HepG2 (cell line): ENCODE measurements around the gene CDK5RAP2. TPM values are rescaled to one million over a fixed set of nuclear protein-coding genes. Genes with fewer than 3 reads are reported as not detected.

Experiments
- CBX1 ChIP-seq: IDR thresholded peaks from one replicate; pipeline ENCODE4 v1.6.1; 2016; ENCODE audit warnings: antibody characterized with exemption, low read depth
- FLYWCH1 ChIP-seq: sonication (generic); formaldehyde crosslinking; IDR thresholded peaks from 2 replicates; pipeline ENCODE4 v1.8.1; 2023; ENCODE audit warnings: mild to moderate bottlenecking, missing genetic modification reagents
- FOXO1 ChIP-seq: sonication (generic); formaldehyde crosslinking; IDR thresholded peaks from 2 replicates; pipeline ENCODE4 v1.4.0; 2020; ENCODE audit warnings: missing genetic modification reagents
- GABPA ChIP-seq, 2 experiments: IDR thresholded peaks; 2 replicates each; pipeline ENCODE4 v1.6.1; 2011 to 2016; ENCODE audit warnings: low read depth in 2 of 2, low read length in 1 of 2, missing biosample characterization in 1 of 2, missing genetic modification characterization in 1 of 2
- HOXD1 ChIP-seq: sonication (generic); formaldehyde crosslinking; IDR thresholded peaks from 2 replicates; pipeline ENCODE4 v1.5.0; 2020; ENCODE audit warnings: missing genetic modification reagents
- IRX3 ChIP-seq: sonication (generic); formaldehyde crosslinking; IDR thresholded peaks from 2 replicates; pipeline ENCODE4 v1.8.1; 2023; ENCODE audit warnings: mild to moderate bottlenecking, low read depth, missing genetic modification reagents, borderline replicate concordance
- ISL2 ChIP-seq: sonication (generic); formaldehyde crosslinking; IDR thresholded peaks from 2 replicates; pipeline ENCODE4 v1.5.0; 2020; ENCODE audit warnings: missing genetic modification reagents
- MEF2D ChIP-seq: sonication (generic); formaldehyde crosslinking; IDR thresholded peaks from 2 replicates; pipeline ENCODE4 v1.5.1; 2020; ENCODE audit warnings: mild to moderate bottlenecking, missing genetic modification reagents
- RFX3 ChIP-seq: IDR thresholded peaks from 2 replicates; pipeline ENCODE4 v1.6.1; 2016; ENCODE audit warnings: missing biosample characterization, missing genetic modification reagents
- SRY ChIP-seq: sonication (generic); formaldehyde crosslinking; IDR thresholded peaks from 2 replicates; pipeline ENCODE4 v1.8.0; 2022; ENCODE audit warnings: mild to moderate bottlenecking, missing genetic modification reagents
- STAG1 ChIP-seq: sonication (generic); formaldehyde crosslinking; IDR thresholded peaks from 2 replicates; pipeline ENCODE4 v1.4.0; 2020; ENCODE audit warnings: missing genetic modification reagents
- TCF7 ChIP-seq: sonication (generic); IDR thresholded peaks from 2 replicates; pipeline ENCODE4 v1.6.1; 2016; ENCODE audit warnings: antibody characterized with exemption, low read depth
- WIZ ChIP-seq: sonication (generic); formaldehyde crosslinking; IDR thresholded peaks from 2 replicates; pipeline ENCODE4 v1.5.1; 2020; ENCODE audit warnings: mild to moderate bottlenecking, missing genetic modification reagents
- ZNF274 ChIP-seq: sonication (generic); formaldehyde crosslinking; IDR thresholded peaks from 2 replicates; pipeline ENCODE4 v1.5.1; 2020; ENCODE audit warnings: mild to moderate bottlenecking, missing genetic modification reagents
- ZNF589 ChIP-seq: sonication (generic); formaldehyde crosslinking; conservative IDR thresholded peaks from 2 replicates; pipeline ENCODE4 v1.8.0; 2022; ENCODE audit warnings: mild to moderate bottlenecking, moderate library complexity, missing genetic modification reagents
- ZNF703 ChIP-seq: sonication (generic); formaldehyde crosslinking; IDR thresholded peaks from 2 replicates; pipeline ENCODE4 v1.5.1; 2020; ENCODE audit warnings: missing genetic modification reagents, mild to moderate bottlenecking, moderate library complexity, borderline replicate concordance
- ZSCAN12 ChIP-seq: sonication (generic); formaldehyde crosslinking; IDR thresholded peaks from 2 replicates; pipeline ENCODE4 v1.9.0; 2021; ENCODE audit warnings: mild to moderate bottlenecking, missing genetic modification reagents
- polyA plus RNA-seq, 8 experiments: library from polyadenylated mRNA; depleted of rRNA in 3 of 8; stranded (reverse) in 7 of 8; unstranded in 1 of 8; fragments of >200 nt; fragmentation: Illumina TruSeq in 4 of 8; extraction: Trizol in 4 of 8; gene quantifications; 2 replicates each; pipeline versions ENCODE4 v1.2.1 to v1.2.3, GENCODE V29; 2011 to 2016; ENCODE audit warnings: low read depth in 4 of 8, missing spikeins in 1 of 8, mixed read lengths in 1 of 8; ENCODE audit not compliant: insufficient read depth in 1 of 8
- total RNA-seq, 5 experiments: library from RNA; depleted of rRNA; stranded (reverse); fragments of >200 nt; fragmentation: Illumina TruSeq; extraction: Trizol; gene quantifications; 2 replicates each; pipeline ENCODE4 v1.2.3, GENCODE V29; 2016; ENCODE audit warnings: low read depth in 1 of 5
- TF ChIP-seq, protein P1 (sequence below): sonication (generic); formaldehyde crosslinking; conservative IDR thresholded peaks from 2 replicates; pipeline ENCODE4 v1.5.0; 2020; ENCODE audit warnings: missing genetic modification reagents
- TF ChIP-seq, protein P2 (sequence below): IDR thresholded peaks from 2 replicates; pipeline ENCODE4 v1.6.1; 2016; ENCODE audit warnings: mild to moderate bottlenecking
- TF ChIP-seq, protein P3 (sequence below): IDR thresholded peaks from 2 replicates; pipeline ENCODE4 v1.4.0; 2020; ENCODE audit warnings: mild to moderate bottlenecking, missing genetic modification reagents
- TF ChIP-seq, protein P4 (sequence below): sonication (generic); formaldehyde crosslinking; IDR thresholded peaks from 2 replicates; pipeline ENCODE4 v1.9.0; 2021; ENCODE audit warnings: missing genetic modification reagents, mild to moderate bottlenecking, borderline replicate concordance

CDK5RAP2 gene
- total and polyA plus RNA-seq, 2 of the 13 experiments (the other 11 are each of a cell fraction or from before 2014, with no cell fraction given): 31.8 to 42.2 TPM

GRCh38 chr9:120538339-120538738 lies 41.6 kb downstream of the CDK5RAP2 start (continued):
- TF ChIP-seq, protein P1, sequence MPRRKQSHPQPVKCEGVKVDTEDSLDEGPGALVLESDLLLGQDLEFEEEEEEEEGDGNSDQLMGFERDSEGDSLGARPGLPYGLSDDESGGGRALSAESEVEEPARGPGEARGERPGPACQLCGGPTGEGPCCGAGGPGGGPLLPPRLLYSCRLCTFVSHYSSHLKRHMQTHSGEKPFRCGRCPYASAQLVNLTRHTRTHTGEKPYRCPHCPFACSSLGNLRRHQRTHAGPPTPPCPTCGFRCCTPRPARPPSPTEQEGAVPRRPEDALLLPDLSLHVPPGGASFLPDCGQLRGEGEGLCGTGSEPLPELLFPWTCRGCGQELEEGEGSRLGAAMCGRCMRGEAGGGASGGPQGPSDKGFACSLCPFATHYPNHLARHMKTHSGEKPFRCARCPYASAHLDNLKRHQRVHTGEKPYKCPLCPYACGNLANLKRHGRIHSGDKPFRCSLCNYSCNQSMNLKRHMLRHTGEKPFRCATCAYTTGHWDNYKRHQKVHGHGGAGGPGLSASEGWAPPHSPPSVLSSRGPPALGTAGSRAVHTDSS: no peak
- no peak for TF ChIP-seq ZNF274 (CRISPR knock-in tag)
- TF ChIP-seq ZSCAN12: no peak
- no peak for TF ChIP-seq FLYWCH1 (CRISPR knock-in tag)
- TF ChIP-seq MEF2D (CRISPR knock-in tag): 0 out of 2 replicates have a peak, but pooled peaks have one; percentile 50
- TF ChIP-seq RFX3 (CRISPR knock-in tag): no peak
- TF ChIP-seq ISL2 (CRISPR knock-in tag): peak; percentile 28; the same call in 1 of the 2 replicates
- no peak for TF ChIP-seq WIZ (CRISPR knock-in tag)
- TF ChIP-seq, protein P2, sequence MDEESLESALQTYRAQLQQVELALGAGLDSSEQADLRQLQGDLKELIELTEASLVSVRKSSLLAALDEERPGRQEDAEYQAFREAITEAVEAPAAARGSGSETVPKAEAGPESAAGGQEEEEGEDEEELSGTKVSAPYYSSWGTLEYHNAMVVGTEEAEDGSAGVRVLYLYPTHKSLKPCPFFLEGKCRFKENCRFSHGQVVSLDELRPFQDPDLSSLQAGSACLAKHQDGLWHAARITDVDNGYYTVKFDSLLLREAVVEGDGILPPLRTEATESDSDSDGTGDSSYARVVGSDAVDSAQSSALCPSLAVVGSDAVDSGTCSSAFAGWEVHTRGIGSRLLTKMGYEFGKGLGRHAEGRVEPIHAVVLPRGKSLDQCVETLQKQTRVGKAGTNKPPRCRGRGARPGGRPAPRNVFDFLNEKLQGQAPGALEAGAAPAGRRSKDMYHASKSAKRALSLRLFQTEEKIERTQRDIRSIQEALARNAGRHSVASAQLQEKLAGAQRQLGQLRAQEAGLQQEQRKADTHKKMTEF (CRISPR knock-in tag): peak; percentile 86
- TF ChIP-seq, protein P3, sequence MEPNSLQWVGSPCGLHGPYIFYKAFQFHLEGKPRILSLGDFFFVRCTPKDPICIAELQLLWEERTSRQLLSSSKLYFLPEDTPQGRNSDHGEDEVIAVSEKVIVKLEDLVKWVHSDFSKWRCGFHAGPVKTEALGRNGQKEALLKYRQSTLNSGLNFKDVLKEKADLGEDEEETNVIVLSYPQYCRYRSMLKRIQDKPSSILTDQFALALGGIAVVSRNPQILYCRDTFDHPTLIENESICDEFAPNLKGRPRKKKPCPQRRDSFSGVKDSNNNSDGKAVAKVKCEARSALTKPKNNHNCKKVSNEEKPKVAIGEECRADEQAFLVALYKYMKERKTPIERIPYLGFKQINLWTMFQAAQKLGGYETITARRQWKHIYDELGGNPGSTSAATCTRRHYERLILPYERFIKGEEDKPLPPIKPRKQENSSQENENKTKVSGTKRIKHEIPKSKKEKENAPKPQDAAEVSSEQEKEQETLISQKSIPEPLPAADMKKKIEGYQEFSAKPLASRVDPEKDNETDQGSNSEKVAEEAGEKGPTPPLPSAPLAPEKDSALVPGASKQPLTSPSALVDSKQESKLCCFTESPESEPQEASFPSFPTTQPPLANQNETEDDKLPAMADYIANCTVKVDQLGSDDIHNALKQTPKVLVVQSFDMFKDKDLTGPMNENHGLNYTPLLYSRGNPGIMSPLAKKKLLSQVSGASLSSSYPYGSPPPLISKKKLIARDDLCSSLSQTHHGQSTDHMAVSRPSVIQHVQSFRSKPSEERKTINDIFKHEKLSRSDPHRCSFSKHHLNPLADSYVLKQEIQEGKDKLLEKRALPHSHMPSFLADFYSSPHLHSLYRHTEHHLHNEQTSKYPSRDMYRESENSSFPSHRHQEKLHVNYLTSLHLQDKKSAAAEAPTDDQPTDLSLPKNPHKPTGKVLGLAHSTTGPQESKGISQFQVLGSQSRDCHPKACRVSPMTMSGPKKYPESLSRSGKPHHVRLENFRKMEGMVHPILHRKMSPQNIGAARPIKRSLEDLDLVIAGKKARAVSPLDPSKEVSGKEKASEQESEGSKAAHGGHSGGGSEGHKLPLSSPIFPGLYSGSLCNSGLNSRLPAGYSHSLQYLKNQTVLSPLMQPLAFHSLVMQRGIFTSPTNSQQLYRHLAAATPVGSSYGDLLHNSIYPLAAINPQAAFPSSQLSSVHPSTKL (CRISPR knock-in tag): peak; percentile 91
- TF ChIP-seq STAG1: 0 out of 2 replicates have a peak, but pooled peaks have one; percentile 4
- TF ChIP-seq SRY: no peak
- no peak for TF ChIP-seq TCF7
- TF ChIP-seq, protein P4, sequence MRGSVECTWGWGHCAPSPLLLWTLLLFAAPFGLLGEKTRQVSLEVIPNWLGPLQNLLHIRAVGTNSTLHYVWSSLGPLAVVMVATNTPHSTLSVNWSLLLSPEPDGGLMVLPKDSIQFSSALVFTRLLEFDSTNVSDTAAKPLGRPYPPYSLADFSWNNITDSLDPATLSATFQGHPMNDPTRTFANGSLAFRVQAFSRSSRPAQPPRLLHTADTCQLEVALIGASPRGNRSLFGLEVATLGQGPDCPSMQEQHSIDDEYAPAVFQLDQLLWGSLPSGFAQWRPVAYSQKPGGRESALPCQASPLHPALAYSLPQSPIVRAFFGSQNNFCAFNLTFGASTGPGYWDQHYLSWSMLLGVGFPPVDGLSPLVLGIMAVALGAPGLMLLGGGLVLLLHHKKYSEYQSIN (CRISPR knock-in tag): no peak
- 0 out of 2 replicates have a peak, but pooled peaks have one; percentile 28 for TF ChIP-seq HOXD1
- TF ChIP-seq ZNF589 (CRISPR knock-in tag): no peak
- TF ChIP-seq IRX3: no peak
- TF ChIP-seq CBX1: no peak
- peak; percentile 30; the same call in 1 of the 2 replicates for TF ChIP-seq FOXO1 (CRISPR knock-in tag)
- no peak for TF ChIP-seq GABPA (IDR thresholded peaks at IDR 0.05; ENCODE audit: low read depth, low read length)
- TF ChIP-seq GABPA (CRISPR knock-in tag; IDR thresholded peaks at IDR 0.05; ENCODE audit: low read depth): peak; percentile 81
- no peak for TF ChIP-seq ZNF703 (CRISPR knock-in tag)
